ENCODE results near the gene NFKBIE. TPM values are rescaled to one million over a fixed set of nuclear protein-coding genes. Genes with fewer than 3 reads are reported as not detected.

Gene NFKBIE
- total and polyA plus RNA-seq, 2 of the 13 experiments (the other 11 are each of a cell fraction or from before 2014, with no cell fraction given) = 6.7 to 14.5 TPM

GRCh38 chr6:44263354-44264100, 1.8 kb downstream of the NFKBIE start (continued):
- TF ChIP-seq ZNF281 (CRISPR knock-in tag; IDR thresholded peaks at IDR 0.05; ENCODE audit: borderline replicate concordance) (peak; percentile 64; the same call in 1 of the 2 replicates), ZNF574 (CRISPR knock-in tag; IDR thresholded peaks at IDR 0.05) (peak; percentile 44; the same call in 1 of the 2 replicates), ZNF781 (CRISPR knock-in tag; IDR thresholded peaks at IDR 0.05; ENCODE audit: borderline replicate concordance, not compliant biosample characterization) (no peak), HNF1B (CRISPR knock-in tag; IDR thresholded peaks at IDR 0.05) (no peak), ZMAT3 (CRISPR knock-in tag; conservative IDR thresholded peaks at IDR 0.05) (0 out of 2 replicates have a peak, but pooled peaks have one; percentile 39), NR2F6 (IDR thresholded peaks at IDR 0.05) (0 out of 2 replicates have a peak, but pooled peaks have one; percentile 28), NR2F6 (CRISPR knock-in tag; IDR thresholded peaks at IDR 0.05) (peak; percentile 46; the same call in 1 of the 2 replicates), AGO2 (optimal IDR thresholded peaks at IDR 0.05; ENCODE audit: low read depth, low read length) (no peak), JUND (CRISPR knock-in tag; IDR thresholded peaks at IDR 0.05) (no peak), SRSF1 (optimal IDR thresholded peaks at IDR 0.05; ENCODE audit: low read depth, low read length) (no peak), IRF9 (CRISPR knock-in tag; IDR thresholded peaks at IDR 0.05; ENCODE audit: borderline replicate concordance) (0 out of 2 replicates have a peak, but pooled peaks have one; percentile 33), PATZ1 (CRISPR knock-in tag; IDR thresholded peaks at IDR 0.05) (peak; percentile 59), HMGXB4 (CRISPR knock-in tag; IDR thresholded peaks at IDR 0.05; ENCODE audit: borderline replicate concordance in 1 of 2, low read depth in 1 of 2) (0 out of 4 replicates have a peak, but pooled peaks of 1 of the 2 experiments have one; percentile 42), ZNF556 (CRISPR knock-in tag; IDR thresholded peaks at IDR 0.05; ENCODE audit: borderline replicate concordance) (peak; percentile 45; the same call in 1 of the 2 replicates)

Data from HepG2 (cell line).